H1 (cell line): ENCODE data around the gene CORO1C. TPM values are rescaled to one million over a fixed set of nuclear protein-coding genes. Genes with fewer than 3 reads are reported as not detected.

Source experiments
- CTCF ChIA-PET: fragments of 300-600 bp; sonication (Branson Sonifier 250); formaldehyde crosslinking; loops from one replicate; lab custom pipeline; 2021; ENCODE audit not compliant: partially characterized antibody; lab: Charles Lee
- POLR2A ChIA-PET: fragments of 300-600 bp; sonication (Branson Sonifier 250); formaldehyde crosslinking; loops from one replicate; lab custom pipeline; 2021; ENCODE audit warnings: inconsistent platforms; ENCODE audit not compliant: partially characterized antibody; lab: Charles Lee
- DNase-seq, 2 experiments: peaks; one replicate each; pipeline versions ENCODE4 v3.0.0 to v3.0.0-alpha.2; 2010 to 2022; ENCODE audit warnings: low spot score in 2 of 2, low read depth in 1 of 2, mixed read lengths in 1 of 2
- FAIRE-seq: peaks from 2 replicates; lab custom pipeline; 2011; peaks lifted over from hg19 to GRCh38; lab: Jason Lieb, UNC
- H2AFZ ChIP-seq: 2 replicates; pipeline ENCODE4 v1.8.1; 2012; ENCODE audit warnings: low read length, inconsistent platforms
- H2AK5ac ChIP-seq: 2 replicates; pipeline ENCODE4 v1.6.1; 2013; ENCODE audit warnings: low read depth, low read length
- H2BK120ac ChIP-seq: replicated peaks from 2 replicates; pipeline ENCODE3; 2013; ENCODE audit warnings: low read depth, low read length, inconsistent platforms
- H2BK12ac ChIP-seq: 2 replicates; pipeline ENCODE4 v1.6.1; 2013; ENCODE audit warnings: low read depth, low read length
- H2BK15ac ChIP-seq: 2 replicates; pipeline ENCODE4 v1.6.1; 2013; ENCODE audit warnings: low read length
- H2BK20ac ChIP-seq: 2 replicates; pipeline ENCODE4 v1.6.1; 2013; ENCODE audit warnings: low read length
- H2BK5ac ChIP-seq: 2 replicates; pipeline ENCODE4 v1.6.1; 2013; ENCODE audit warnings: low read depth, low read length
- H3K14ac ChIP-seq: 2 replicates; pipeline ENCODE4 v1.6.1; 2013; ENCODE audit warnings: inconsistent platforms; ENCODE audit not compliant: insufficient read length
- H3K18ac ChIP-seq: 2 replicates; pipeline ENCODE4 v1.6.1; 2013; ENCODE audit warnings: low read length; ENCODE audit errors: extremely low read depth
- H3K23ac ChIP-seq: 2 replicates; pipeline ENCODE4 v1.6.1; 2013; ENCODE audit warnings: inconsistent platforms; ENCODE audit not compliant: insufficient read length
- H3K23me2 ChIP-seq: 2 replicates; pipeline ENCODE4 v1.6.1; 2013; ENCODE audit warnings: low read depth, low read length
- H3K27ac ChIP-seq: 2 replicates; pipeline ENCODE4 v1.6.1; 2011; ENCODE audit warnings: low read depth, low read length, inconsistent platforms
- H3K27me3 ChIP-seq, 4 experiments: replicated peaks in 1 of 4; 1 replicate in 1 of 4; 2 replicates in 3 of 4; pipeline versions ENCODE4 v1.6.1 to v1.8.1; 2011 to 2013; ENCODE audit warnings: low read length in 3 of 4, mild to moderate bottlenecking in 3 of 4, inconsistent platforms in 2 of 4, mixed read lengths in 2 of 4, moderate library complexity in 1 of 4; ENCODE audit not compliant: control insufficient read depth in 3 of 4, insufficient read depth in 3 of 4; ENCODE audit errors: extremely low read depth in 1 of 4
- H3K36me3 ChIP-seq, 4 experiments: 2 replicates each; pipeline versions ENCODE4 v1.6.1 to v1.8.1; 2011 to 2013; ENCODE audit warnings: mild to moderate bottlenecking in 4 of 4, low read length in 3 of 4, moderate library complexity in 2 of 4, control low read depth in 1 of 4, inconsistent platforms in 1 of 4; ENCODE audit not compliant: insufficient read depth in 4 of 4, control insufficient read depth in 2 of 4
- H3K4ac ChIP-seq: replicated peaks from 2 replicates; pipeline ENCODE3; 2013; ENCODE audit warnings: low read length, low read depth, mixed read lengths, inconsistent platforms; ENCODE audit not compliant: insufficient read length
- H3K4me1 ChIP-seq, 4 experiments: replicated peaks in 1 of 4; 1 replicate in 1 of 4; 2 replicates in 3 of 4; pipeline versions ENCODE4 v1.6.1 to v1.8.1; 2011 to 2013; ENCODE audit warnings: low read length in 3 of 4, inconsistent platforms in 2 of 4, mixed read lengths in 1 of 4; ENCODE audit not compliant: insufficient read depth in 4 of 4, control insufficient read depth in 3 of 4
- H3K4me2 ChIP-seq, 2 experiments: 2 replicates each; pipeline versions ENCODE4 v1.6.1 to v1.8.1; 2011 to 2013; ENCODE audit warnings: low read depth in 2 of 2, low read length in 2 of 2, control low read depth in 1 of 2, inconsistent platforms in 1 of 2, mild to moderate bottlenecking in 1 of 2; ENCODE audit not compliant: insufficient read depth in 1 of 2
- H3K4me3 ChIP-seq, 4 experiments: fragments of 200-600, 300-600 bp in 1 of 4; sonication (generic), shearing (Covaris generic), sonication (Bioruptor Twin) in 1 of 4; 2 replicates each; pipeline versions ENCODE4 v1.5.1 to v1.8.1; 2011 to 2016; ENCODE audit warnings: low read length in 4 of 4, low read depth in 3 of 4, control low read depth in 2 of 4, inconsistent platforms in 2 of 4, mild to moderate bottlenecking in 2 of 4, mixed read lengths in 1 of 4, moderate library complexity in 1 of 4; ENCODE audit not compliant: insufficient read depth in 2 of 4; ENCODE audit errors: extremely low read depth in 1 of 4
- H3K56ac ChIP-seq: replicated peaks from 2 replicates; pipeline ENCODE3; 2013; ENCODE audit warnings: low read depth, mild to moderate bottlenecking, mixed read lengths, low read length, inconsistent platforms; ENCODE audit not compliant: insufficient read length
- H3K79me1 ChIP-seq: 2 replicates; pipeline ENCODE4 v1.6.1; 2013; ENCODE audit warnings: low read depth, low read length, control low read depth
- H3K79me2 ChIP-seq, 2 experiments: 2 replicates each; pipeline versions ENCODE4 v1.6.1 to v1.8.1; 2012 to 2013; ENCODE audit warnings: low read length in 2 of 2, mild to moderate bottlenecking in 2 of 2, inconsistent platforms in 1 of 2; ENCODE audit not compliant: insufficient read depth in 2 of 2, control insufficient read depth in 1 of 2
- H3K9ac ChIP-seq, 4 experiments: replicated peaks in 1 of 4; 1 replicate in 1 of 4; 2 replicates in 3 of 4; pipeline versions ENCODE4 v1.6.1 to v1.8.1; 2011 to 2013; ENCODE audit warnings: low read depth in 3 of 4, low read length in 3 of 4, control low read depth in 2 of 4, mild to moderate bottlenecking in 2 of 4, moderate library complexity in 2 of 4, inconsistent platforms in 1 of 4; ENCODE audit errors: extremely low read depth in 1 of 4
- H3K9me3 ChIP-seq, 2 experiments: 2 replicates each; pipeline versions ENCODE4 v1.6.1 to v1.8.1; 2012 to 2013; ENCODE audit warnings: mild to moderate bottlenecking in 2 of 2, moderate library complexity in 2 of 2, control low read depth in 1 of 2, inconsistent platforms in 1 of 2, low read depth in 1 of 2, low read length in 1 of 2, mixed read lengths in 1 of 2; ENCODE audit not compliant: insufficient read depth in 2 of 2
- H4K20me1 ChIP-seq, 2 experiments: replicated peaks in 1 of 2; 2 replicates each; pipeline versions ENCODE3 to v1.8.1; 2011 to 2013; ENCODE audit warnings: inconsistent platforms in 2 of 2, low read length in 2 of 2, mild to moderate bottlenecking in 1 of 2; ENCODE audit not compliant: insufficient read depth in 2 of 2, control insufficient read depth in 1 of 2
- H4K5ac ChIP-seq: 2 replicates; pipeline ENCODE4 v1.6.1; 2013; ENCODE audit warnings: low read length, low read depth, mixed read lengths, inconsistent platforms; ENCODE audit not compliant: insufficient read length
- H4K8ac ChIP-seq: 2 replicates; pipeline ENCODE4 v1.8.0; 2013; ENCODE audit warnings: mild to moderate bottlenecking, moderate library complexity, low read length, inconsistent platforms; ENCODE audit not compliant: insufficient read depth; ENCODE audit errors: extremely low read depth
- H4K91ac ChIP-seq: replicated peaks from 2 replicates; pipeline ENCODE3; 2013; ENCODE audit warnings: low read length, mixed read lengths, inconsistent platforms; ENCODE audit not compliant: insufficient read length
- KDM1A ChIP-seq: fragments of 200-600, 300-600 bp; sonication (generic); IDR thresholded peaks from 2 replicates; pipeline ENCODE4 v1.7.1; 2016; ENCODE audit warnings: mild to moderate bottlenecking, low read length, borderline replicate concordance
- KDM5A ChIP-seq: fragments of 200-600 bp; IDR thresholded peaks from 2 replicates; pipeline ENCODE4 v1.7.1; 2012; ENCODE audit warnings: mild to moderate bottlenecking, low read length, inconsistent platforms, mixed read lengths
- WGBS, 2 experiments: shearing (Covaris generic) in 1 of 2; methylation state at CpG; one replicate each; pipeline versions ENCODE4 v1.1.6 to v1.1.7; 2013 to 2015; ENCODE audit warnings: low lambda C conversion rate in 2 of 2, mixed read lengths in 2 of 2, inconsistent platforms in 1 of 2, low coverage in 1 of 2, missing lambda C conversion rate in 1 of 2; ENCODE audit not compliant: insufficient replicate concordance in 2 of 2, insufficient coverage in 1 of 2, insufficient read length in 1 of 2; ENCODE audit errors: extremely low coverage in 1 of 2, missing lambda C conversion rate in 1 of 2; 5-methylcytosine and 5-hydroxymethylcytosine counted together
- polyA plus RNA-seq, 7 experiments: library from polyadenylated mRNA; depleted of rRNA in 3 of 7; stranded (reverse) in 5 of 7; unstranded in 2 of 7; fragments of >200 nt in 5 of 7; fragments of 200-250 nt in 2 of 7; gene quantifications; 1 replicate in 5 of 7; 2 replicates in 1 of 7; 4 replicates in 1 of 7; pipeline versions ENCODE4 v1.2.1 to v1.2.3, GENCODE V29; 2011 to 2013; ENCODE audit warnings: missing spikeins in 2 of 7, mixed read lengths in 2 of 7
- total RNA-seq: library from RNA; stranded (reverse); fragmentation: NEBNext Ultra II Directional; extraction: Animal tissue kit (Norgen Biotek cat#: 25700); gene quantifications from 2 replicates; pipeline ENCODE4 v1.2.1, GENCODE V29; 2021

The CORO1C gene
- total and polyA plus RNA-seq, 2 of the 8 experiments (the other 6 are each of a cell fraction or from before 2014, with no cell fraction given), result 72.7 to 120 TPM

GRCh38 chr12:108635997-108636808, 95.1 kb downstream of the CORO1C start:
- TF ChIP-seq KDM1A, result peak; percentile 63; the same call in 1 of the 2 replicates
- no peak for TF ChIP-seq KDM5A
- TF ChIP-seq, all 59 proteins: peak for 1
- CTCF ChIA-PET, result interaction anchor here (0.9 to 10.0 kb wide), 8 partner anchors 11 to 179 kb away, joined by 3 to 90 read pairs (median 4); no protein-coding TSS in a partner anchor
- Histone ChIP-seq H2BK120ac (no peak overlapping the region), H4K20me1 (no peaks in the 10 kb centered on the region), H2BK20ac (peak overlapping the region; percentile 92; the same call in 1 of the 2 replicates), H3K56ac (no peak overlapping the region), H3K79me2 (no peaks in the 10 kb centered on the region), H3K4me3 (no peak overlapping the region), H4K5ac (no peak overlapping the region), H3K14ac (no peak overlapping the region), H3K27me3 (no peaks in the 10 kb centered on the region), H2BK15ac (peak overlapping the region; percentile 32; the same call in 1 of the 2 replicates), H3K23ac (no peak overlapping the region), H3K4me1 (peaks cover 18 to 45% (median 25%) of the 10 kb centered on the region in 4 experiments), H4K91ac (no peak overlapping the region), H2AK5ac (peak overlapping the region; percentile 29), H3K23me2 (no peaks in the 10 kb centered on the region), H2BK5ac (peak overlapping the region; percentile 29; the same call in 1 of the 2 replicates), H4K8ac (no peak overlapping the region), H3K9ac (no peak overlapping the region), H3K4ac (no peak overlapping the region), H3K36me3 (no peaks in the 10 kb centered on the region), H3K9me3 (no peaks in the 10 kb centered on the region), H3K18ac (0 out of 2 replicates have a peak overlapping the region, but pooled peaks have one; percentile 20), H3K79me1 (no peaks in the 10 kb centered on the region), H2AFZ (no peak overlapping the region; the same call in 1 of the 2 replicates), H2BK12ac (peak overlapping the region; percentile 92), H3K4me2 (0 out of 4 replicates have a peak overlapping the region, but pooled peaks have one; percentile 9 to 17), H3K27ac (no peak overlapping the region)
- POLR2A ChIA-PET, result interaction anchor here (0.7 to 1.5 kb wide), 3 partner anchors 9 to 19 kb away, joined by 3 to 4 read pairs (median 3); no protein-coding TSS in a partner anchor
- FAIRE-seq, result no peak
- no peak for DNase-seq
- 89% methylated on average over 6 of the region's 6 CpGs; no CpG with 5 or more reads in 1 of the 2 experiments for WGBS, 2 experiments
